Inflammatory macrophage (primary cell): ENCODE data around the gene SGCB.

ENCODE experiments used
- DNase-seq, 2 donors: peaks; one replicate each; pipeline ENCODE4 v3.0.0-alpha.2; 2020 to 2022

The SGCB gene

GRCh38 chr4:52019936-52020657, 18.0 kb downstream of the SGCB start, which contains the start of gene LRRC66:
Gene LRRC66 (minus strand): TSS chr4:52020363. CDS start chr4:52017613, 2,750 bp downstream.
- peak in 1 of 2 donors; percentile 46 for DNase-seq

- no peak for DNase-seq
Measured at GRCh38 chr4:52017814-52018213, 20.3 kb downstream of the SGCB start.

DNA sequence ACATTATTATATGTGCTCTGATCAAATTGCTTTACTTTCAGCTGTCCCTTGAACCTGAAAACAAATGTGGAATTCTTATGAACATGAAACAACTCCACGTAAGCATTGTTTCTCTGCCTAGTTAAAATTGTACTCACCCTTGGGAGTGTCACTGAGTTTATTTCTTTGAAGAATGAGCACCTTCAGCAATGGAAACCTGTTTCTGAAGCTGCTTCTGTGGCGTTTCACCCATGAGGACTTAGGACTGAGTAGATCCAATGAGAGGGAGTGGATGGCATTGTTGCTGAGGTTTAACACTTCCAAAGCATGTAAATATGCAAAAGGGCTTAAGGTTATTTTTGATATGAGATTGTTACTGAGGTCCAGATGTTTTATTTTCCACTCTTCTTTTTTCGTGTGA, 21.1 kb downstream of the SGCB start:
- no peak for DNase-seq

- no peak for DNase-seq
Measured at GRCh38 chr4:52015366-52015765, 22.7 kb downstream of the SGCB start.

- DNase-seq, result peak in 1 of 2 donors; percentile 52
Measured at GRCh38 chr4:52014903-52015302, 23.2 kb downstream of the SGCB start.

DNA sequence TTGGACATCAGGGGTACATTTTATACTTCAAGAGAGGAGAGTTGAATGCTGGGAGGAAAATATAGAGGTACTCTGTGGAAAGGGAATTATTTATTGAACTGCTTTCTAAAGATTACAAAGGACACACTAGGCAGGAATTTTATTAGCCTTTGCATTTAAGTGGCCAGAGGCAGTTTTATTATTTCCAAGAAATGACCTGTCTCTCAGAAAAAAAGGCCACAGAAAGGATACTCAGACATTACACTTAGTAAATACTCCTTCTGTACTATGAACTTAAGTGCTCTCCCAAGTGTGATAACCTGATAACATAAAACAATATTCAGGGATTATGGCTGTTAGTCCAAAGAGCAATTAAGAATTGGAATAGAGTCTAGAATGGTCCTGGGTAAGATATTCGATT, 25.4 kb downstream of the SGCB start:
- DNase-seq, result no peak

- DNase-seq, result no peak
Measured at GRCh38 chr4:52010986-52011385, 27.1 kb downstream of the SGCB start.

DNA sequence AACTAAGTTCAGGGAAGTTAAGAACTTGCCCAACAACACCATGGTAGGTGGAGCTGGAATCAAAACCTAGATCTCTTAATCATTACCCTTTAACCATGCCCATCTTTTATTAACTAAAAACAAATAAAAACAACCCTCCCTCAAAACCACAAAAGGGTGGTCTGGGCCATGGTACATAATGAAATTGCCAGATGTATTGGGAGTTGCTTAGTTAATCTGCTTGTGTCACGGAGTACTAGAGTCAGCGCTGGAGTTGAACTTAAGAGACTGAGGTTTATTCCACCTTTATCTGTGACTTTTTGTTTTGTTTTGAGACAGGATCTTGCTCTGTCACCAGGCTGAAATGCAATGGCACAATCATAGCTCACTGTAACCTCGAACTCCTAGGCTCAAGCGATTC, 31.2 kb downstream of the SGCB start:
- no peak for DNase-seq

GRCh38 chr4:52005604-52006273, 32.4 kb downstream of the SGCB start:
- no peak for DNase-seq

DNA sequence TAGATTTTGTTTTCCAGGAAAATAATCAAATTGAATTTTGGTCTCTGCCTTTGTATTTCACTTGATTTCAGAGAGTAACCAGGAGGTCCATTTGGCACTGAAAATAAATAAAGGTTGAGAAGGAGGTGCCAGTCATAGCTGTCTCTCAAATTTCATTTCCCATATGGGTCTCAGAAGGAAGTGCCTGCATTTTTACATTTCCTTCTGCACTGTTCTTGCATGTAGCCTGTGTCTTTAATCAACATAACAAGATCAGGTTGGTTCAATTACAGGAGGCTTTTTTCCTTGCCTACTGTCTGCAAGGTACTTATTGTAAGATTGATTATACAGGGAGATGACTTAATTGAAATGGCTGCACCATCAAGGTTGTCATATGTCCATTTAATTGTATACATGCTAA, 33.7 kb downstream of the SGCB start:
- no peak for DNase-seq

DNA sequence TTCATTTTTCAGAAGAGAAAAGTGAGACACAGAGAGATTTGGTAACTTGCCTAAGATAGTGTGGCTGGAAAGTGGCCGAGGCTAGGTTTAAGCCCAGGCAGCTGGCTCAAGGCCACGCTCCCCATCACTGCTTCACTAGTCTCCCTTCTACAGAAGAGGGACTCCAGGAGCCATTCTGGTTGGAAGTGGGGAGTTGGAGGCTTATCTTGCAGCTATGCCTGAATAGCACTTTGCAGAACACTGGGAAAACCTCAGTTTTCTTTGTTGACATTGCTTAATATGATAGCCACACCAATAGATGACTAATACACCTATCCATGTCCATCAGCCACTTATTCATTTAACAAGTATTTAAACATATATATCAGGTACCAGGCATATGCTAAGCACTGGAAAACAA, 36.5 kb downstream of the SGCB start:
- DNase-seq, result no peak

DNA sequence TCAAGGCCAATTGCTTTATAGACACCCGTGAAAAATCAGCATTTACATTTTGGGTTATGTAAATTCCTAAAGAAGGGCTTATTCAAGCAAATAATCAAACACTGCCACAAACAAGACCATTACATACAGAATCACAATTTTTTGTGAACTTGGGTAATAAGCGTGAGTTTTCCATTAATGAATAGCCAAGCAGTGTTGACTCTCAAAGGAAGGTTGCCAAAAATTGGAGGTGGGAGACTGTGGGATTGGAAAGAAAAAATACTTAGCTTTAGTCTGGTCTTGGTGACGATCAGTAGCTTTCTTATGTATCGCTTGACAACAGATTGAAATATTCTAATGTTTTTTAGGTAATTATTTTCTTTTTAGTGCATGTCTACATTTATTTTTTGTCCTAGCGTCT, 38.8 kb downstream of the SGCB start:
- DNase-seq, result no peak

GRCh38 chr4:51998837-51999236, 39.3 kb downstream of the SGCB start:
- no peak for DNase-seq

DNA sequence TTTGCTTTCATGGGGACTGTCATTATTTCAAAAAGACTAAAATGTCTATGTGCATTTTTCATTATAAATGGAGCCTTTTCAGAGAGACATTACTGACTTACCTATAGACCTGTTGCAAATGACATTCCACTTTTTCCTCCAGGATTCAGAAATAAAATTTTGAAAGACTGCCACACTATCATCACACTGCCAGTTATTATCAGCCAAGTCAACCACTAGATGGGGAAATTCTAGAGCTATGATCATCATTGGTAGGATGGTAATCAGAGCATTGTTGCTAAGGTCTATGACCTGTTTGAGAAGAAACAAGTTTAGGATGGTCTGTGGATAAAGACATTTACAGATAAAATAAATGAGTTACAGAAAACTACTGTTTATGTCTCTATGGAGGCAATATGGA, 40.5 kb downstream of the SGCB start:
- DNase-seq, result no peak

GRCh38 chr4:51995647-51996220, 42.4 kb downstream of the SGCB start:
- DNase-seq, result no peak
